ENCODE results near the gene TWF2. TPM values are rescaled to one million over a fixed set of nuclear protein-coding genes. Genes with fewer than 3 reads are reported as not detected.

Gene TWF2
- total RNA-seq, 2 donors from 2014 or later = 52.2 to 69.2 TPM

DNA sequence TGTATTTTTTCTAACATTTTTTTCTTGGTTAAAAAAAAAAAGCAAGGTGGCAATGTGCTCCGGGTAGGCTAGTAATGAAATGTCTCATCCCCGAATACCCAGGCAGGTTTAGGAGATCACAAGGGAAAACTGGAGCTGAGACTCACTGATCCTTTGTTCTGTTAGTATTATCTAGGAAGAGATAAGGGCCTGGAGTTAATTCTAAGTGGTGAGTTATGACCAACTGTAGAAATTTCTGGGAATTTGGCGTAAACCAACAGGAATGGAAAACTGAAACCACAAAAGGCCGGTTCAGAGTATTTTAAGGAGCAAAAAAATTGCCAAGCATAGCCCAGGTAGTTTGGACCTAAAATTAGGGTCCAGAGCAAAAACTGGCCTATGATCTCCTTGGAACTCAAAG, 19.0 kb upstream of the TWF2 start:
- Histone ChIP-seq H3K36me3 (peaks cover 75% of the 10 kb centered on the region), H3K27me3 (replicated peaks; ENCODE audit: insufficient read depth) (no peaks in the 10 kb centered on the region), H3K27ac (no peak overlapping the region), H3K4me1 (ENCODE audit: control insufficient read depth in 1 of 2, low read depth in 2 of 2) (no peaks in the 10 kb centered on the region), H3K4me3 (no peak overlapping the region), H3K9me3 (no peaks in the 10 kb centered on the region)
- DNase-seq (ENCODE audit: low spot score) = no peak
- ATAC-seq (ENCODE audit: insufficient number of reproducible peaks, low FRiP score, low read depth) = no peak
- no peak for TF ChIP-seq CTCF (IDR thresholded peaks at IDR 0.05)

- Histone ChIP-seq H3K36me3 (peaks cover 68% of the 10 kb centered on the region), H3K4me3 (no peak overlapping the region), H3K9me3 (no peaks in the 10 kb centered on the region), H3K27me3 (replicated peaks; ENCODE audit: insufficient read depth) (no peaks in the 10 kb centered on the region), H3K4me1 (ENCODE audit: control insufficient read depth in 1 of 2, low read depth in 2 of 2) (no peaks in the 10 kb centered on the region), H3K27ac (no peak overlapping the region)
- DNase-seq (ENCODE audit: low spot score) = no peak
- ATAC-seq (ENCODE audit: insufficient number of reproducible peaks, low FRiP score, low read depth) = no peak
- TF ChIP-seq CTCF (IDR thresholded peaks at IDR 0.05) = no peak
These were observed 17.7 kb upstream of the TWF2 start for GRCh38 chr3:52256622-52257021.

GRCh38 chr3:52256159-52256558, 17.2 kb upstream of the TWF2 start:
- H3K27ac ChIP-seq = no peak overlapping the region
- H3K4me1 ChIP-seq (ENCODE audit: control insufficient read depth in 1 of 2, low read depth in 2 of 2) = no peaks in the 10 kb centered on the region
- TF ChIP-seq CTCF (IDR thresholded peaks at IDR 0.05) = no peak
- DNase-seq (ENCODE audit: low spot score) = no peak
- H3K36me3 ChIP-seq = peaks cover 67% of the 10 kb centered on the region
- no peak overlapping the region for H3K4me3 ChIP-seq
- no peaks in the 10 kb centered on the region for H3K9me3 ChIP-seq
- no peaks in the 10 kb centered on the region for H3K27me3 ChIP-seq (replicated peaks; ENCODE audit: insufficient read depth)
- no peak for ATAC-seq (ENCODE audit: insufficient number of reproducible peaks, low FRiP score, low read depth)

DNA sequence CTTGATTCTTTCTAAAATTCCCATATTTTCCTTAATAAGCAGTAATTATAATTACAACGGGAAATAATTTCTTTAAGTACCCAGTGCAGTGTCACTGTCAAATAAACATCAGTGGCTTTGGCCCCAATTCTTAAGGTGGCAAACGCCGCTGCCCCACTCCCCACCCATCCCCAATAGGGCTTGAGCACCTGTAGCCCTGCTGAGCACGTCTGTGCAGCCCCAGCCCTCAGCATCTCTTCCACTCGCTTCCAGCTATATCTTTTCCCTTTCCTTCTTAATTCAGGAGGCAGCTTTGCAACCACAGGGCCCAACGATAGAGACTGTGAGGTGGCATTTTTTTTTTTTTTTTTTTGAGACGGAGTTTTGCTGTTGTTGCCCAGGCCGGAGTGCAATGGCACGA, 15.7 kb upstream of the TWF2 start:
- H3K36me3 ChIP-seq = peaks cover 57% of the 10 kb centered on the region
- H3K4me3 ChIP-seq = no peak overlapping the region
- H3K9me3 ChIP-seq = no peaks in the 10 kb centered on the region
- TF ChIP-seq CTCF (IDR thresholded peaks at IDR 0.05) = no peak
- no peak for ATAC-seq (ENCODE audit: insufficient number of reproducible peaks, low FRiP score, low read depth)
- H3K4me1 ChIP-seq (ENCODE audit: control insufficient read depth in 1 of 2, low read depth in 2 of 2) = no peaks in the 10 kb centered on the region
- no peaks in the 10 kb centered on the region for H3K27me3 ChIP-seq (replicated peaks; ENCODE audit: insufficient read depth)
- DNase-seq (ENCODE audit: low spot score) = no peak
- H3K27ac ChIP-seq = no peak overlapping the region

GRCh38 chr3:52253314-52254304, 14.7 kb upstream of the TWF2 start:
- no peak for DNase-seq (ENCODE audit: low spot score)
- H3K9me3 ChIP-seq = no peaks in the 10 kb centered on the region
- no peaks in the 10 kb centered on the region for H3K4me1 ChIP-seq (ENCODE audit: control insufficient read depth in 1 of 2, low read depth in 2 of 2)
- no peak for TF ChIP-seq CTCF (IDR thresholded peaks at IDR 0.05)
- peaks cover 53% of the 10 kb centered on the region for H3K36me3 ChIP-seq
- no peak for ATAC-seq (ENCODE audit: insufficient number of reproducible peaks, low FRiP score, low read depth)
- H3K27ac ChIP-seq = peak overlapping the region in 1 of 2 donors; percentile 20
- no peak overlapping the region for H3K4me3 ChIP-seq
- H3K27me3 ChIP-seq (replicated peaks; ENCODE audit: insufficient read depth) = no peaks in the 10 kb centered on the region
